Endometrium (tissue), 2 donors: ENCODE results near the gene GRID2.

ENCODE experiments used
- FAIRE-seq: peaks from 2 replicates; lab custom pipeline; 2012; peaks lifted over from hg19 to GRCh38; lab: Jason Lieb, UNC
- donor health status: control.
- donor health status: control.

Gene GRID2

DNA sequence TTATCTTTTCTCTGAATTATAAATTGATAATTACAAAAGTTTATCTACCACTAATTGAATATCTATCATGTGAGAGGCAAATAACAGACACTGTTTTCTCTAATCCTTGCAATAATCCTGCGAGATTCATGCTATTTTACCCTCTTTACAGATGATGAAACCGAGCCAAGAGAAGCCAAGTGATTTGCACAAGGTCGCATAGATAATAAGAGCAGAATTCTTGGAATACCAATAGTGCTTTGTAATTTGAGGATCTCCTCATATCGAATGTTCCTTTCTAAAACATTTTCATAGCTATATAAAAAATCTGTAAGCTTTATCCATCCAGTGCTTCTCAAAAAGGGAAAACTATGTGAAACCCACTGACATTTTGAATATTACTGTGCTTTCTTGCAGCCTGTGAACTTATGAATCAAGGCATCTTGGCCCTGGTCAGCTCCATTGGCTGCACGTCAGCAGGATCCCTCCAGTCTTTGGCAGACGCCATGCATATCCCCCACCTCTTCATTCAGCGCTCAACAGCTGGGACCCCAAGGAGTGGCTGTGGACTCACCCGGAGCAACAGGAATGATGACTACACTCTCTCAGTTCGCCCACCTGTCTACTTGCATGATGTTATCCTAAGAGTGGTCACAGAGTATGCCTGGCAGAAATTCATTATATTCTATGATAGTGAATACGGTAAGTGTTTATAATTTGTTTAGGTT, 781.0 kb downstream of the GRID2 start:
- FAIRE-seq = no peak

DNA sequence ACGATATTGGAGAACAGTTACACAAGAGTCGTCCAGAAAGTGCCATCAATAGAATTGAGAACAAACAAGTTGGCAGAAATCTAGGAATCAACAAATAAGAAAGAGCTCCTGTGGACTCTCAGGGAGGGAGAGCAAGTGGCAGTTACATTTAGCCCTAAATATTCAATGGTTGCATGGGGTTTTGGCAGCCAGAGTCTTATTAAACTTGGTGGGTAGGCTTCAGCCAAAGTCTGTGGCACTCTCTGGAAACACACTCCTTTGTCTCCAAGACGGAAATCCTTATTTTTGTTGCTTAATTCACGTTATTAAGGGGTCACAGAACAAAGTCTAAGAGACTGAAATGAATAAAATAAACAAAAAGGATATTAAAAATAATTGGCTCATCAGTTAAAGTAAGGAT, 782.6 kb downstream of the GRID2 start:
- FAIRE-seq = no peak

DNA sequence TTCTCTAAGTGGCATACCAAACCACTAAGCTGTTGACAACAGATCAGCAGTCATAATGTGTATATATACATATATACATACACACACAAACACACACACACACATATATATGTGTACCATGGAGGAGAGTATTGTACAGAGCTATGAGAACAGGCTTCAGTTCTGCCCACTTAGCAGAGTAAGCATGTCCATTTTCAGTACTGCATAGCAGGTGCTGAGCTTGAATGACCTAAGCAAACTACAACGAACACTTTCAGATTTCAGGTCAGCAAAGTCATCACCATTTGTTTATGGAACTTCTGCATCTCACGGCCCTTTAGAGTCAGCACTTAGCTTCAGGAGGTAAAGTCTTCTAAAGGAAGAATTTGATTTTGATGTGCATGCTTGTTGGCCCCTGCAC, 789.0 kb downstream of the GRID2 start:
- FAIRE-seq = no peak

DNA sequence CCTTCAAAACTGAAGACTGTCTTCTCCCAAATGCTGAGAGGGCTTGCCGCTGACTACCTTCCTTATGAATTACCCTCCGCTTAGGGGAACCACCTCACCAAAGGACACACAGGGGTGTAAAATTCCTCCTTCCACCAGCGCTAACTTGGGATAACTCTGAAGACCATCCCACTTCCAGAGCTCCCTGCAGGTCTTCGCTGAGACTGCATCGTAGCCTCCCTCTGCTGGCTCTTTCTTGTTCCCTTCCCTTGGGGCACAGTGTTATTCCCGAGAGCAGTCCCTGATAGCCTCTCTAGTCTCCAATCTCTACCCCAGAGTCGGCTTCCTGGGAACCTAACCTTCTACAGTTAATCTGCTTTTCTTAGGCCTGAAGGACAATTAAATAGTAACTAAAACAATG, 799.3 kb downstream of the GRID2 start:
- FAIRE-seq = no peak

DNA sequence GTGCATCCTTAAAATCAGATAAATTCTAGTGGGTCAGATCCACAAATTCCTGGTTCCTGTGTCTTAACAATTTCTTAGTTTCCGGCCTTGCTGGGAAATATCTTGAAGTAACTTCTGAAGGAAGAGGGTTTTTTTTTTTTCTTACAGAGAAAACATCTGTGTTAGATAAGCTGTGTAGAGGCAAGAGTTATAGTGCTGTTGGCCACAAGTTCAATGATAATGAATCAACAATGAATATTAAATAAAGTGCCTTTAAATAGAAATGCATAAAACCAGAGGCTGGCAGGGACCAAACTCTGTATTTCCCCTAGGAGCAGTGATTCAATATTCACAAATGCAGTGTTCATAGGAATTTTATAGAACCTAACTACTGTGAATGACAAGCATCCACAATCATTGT, 812.9 kb downstream of the GRID2 start:
- FAIRE-seq = no peak

DNA sequence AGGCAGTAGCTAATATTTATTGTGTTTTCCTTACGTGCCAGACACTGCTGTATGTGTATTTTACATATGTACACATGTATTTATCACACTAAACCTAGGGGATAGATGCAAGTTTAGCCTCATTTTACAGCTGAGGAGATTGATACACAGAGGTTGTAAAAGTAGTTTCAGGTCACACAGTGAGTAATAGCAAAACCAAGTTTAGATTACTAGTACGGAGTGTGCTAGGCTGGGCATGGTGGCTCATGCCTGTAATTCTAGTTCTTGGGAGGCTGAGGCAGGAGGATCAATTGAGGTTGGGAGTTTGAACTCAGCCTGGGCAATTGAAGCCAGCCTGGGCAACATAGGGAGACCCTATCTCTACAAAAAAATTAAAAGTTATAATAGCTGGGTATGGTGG, 823.7 kb downstream of the GRID2 start:
- no peak for FAIRE-seq

DNA sequence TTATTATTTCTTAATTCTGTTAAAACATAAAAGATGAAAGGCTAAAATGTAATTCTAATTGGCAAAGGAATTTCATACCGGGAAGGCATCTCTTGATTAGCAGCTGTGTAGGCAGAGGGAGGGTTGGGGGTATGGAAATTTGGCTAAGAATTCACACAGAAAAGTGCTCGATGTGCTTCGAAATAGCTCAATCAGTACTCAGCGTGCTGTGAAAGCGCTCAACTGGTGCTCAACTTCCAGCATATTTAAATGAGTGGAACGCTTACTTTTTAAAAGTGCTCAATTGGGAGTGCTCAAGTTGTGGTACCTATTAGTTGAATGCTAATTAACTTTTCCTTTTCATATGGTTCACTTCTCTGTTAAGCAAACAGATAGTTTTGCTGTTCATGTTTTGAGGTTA, 828.9 kb downstream of the GRID2 start:
- FAIRE-seq = no peak

DNA sequence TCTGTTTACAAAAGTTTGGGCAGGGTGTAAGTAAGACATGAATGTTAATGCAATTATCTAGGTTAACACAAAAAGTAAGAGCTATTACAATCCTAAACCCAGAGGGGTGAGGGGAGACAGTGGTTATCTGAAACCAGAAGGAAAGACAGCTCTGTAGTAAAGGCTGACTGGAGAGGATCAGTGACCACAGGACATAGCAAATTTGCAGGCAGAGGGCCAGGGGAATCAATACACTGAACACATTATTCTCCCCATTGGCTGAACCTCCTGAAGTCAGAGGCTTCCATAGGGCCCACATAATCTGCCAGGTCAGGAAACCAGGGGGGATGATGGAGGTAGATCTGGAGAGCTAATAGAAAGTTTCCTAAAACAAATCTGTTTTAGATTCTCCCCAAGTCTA, 835.4 kb downstream of the GRID2 start:
- no peak for FAIRE-seq

DNA sequence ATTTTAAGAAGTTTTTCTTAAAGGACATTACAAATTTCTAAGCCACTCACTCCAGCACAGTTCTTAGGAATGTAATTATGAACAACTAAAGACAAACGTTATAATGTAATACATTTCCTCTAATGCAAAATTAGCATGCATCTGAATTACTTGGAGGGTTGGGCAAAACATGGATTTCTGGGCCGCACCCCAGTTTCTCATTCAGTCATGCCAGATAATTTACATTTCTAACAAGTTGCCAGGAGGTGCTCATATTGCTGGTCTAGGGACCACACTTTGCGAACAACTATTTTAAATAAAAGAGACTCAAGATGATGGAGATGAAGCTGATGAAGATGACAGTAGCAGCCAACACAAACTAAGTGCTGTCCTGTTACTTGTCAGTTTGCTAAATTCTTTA, 840.1 kb downstream of the GRID2 start:
- FAIRE-seq = no peak

DNA sequence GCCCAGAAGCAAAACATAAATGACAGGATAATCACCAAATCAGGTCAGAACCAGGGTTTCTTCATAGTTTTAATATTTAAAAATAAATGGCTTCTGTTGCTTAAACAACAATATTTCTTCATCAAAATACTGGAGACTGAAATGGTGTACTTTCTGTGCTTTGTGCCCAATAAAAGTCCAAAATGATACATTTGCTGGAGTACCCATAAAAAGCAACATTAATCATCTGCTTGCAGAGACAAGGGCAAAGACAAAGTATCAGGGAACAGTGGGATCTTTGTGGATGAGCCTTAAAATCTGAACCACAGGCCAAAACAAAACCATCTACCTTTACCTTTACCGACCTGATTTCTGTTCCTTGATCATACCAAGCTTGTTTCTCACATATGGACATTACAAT, 840.9 kb downstream of the GRID2 start:
- no peak for FAIRE-seq

DNA sequence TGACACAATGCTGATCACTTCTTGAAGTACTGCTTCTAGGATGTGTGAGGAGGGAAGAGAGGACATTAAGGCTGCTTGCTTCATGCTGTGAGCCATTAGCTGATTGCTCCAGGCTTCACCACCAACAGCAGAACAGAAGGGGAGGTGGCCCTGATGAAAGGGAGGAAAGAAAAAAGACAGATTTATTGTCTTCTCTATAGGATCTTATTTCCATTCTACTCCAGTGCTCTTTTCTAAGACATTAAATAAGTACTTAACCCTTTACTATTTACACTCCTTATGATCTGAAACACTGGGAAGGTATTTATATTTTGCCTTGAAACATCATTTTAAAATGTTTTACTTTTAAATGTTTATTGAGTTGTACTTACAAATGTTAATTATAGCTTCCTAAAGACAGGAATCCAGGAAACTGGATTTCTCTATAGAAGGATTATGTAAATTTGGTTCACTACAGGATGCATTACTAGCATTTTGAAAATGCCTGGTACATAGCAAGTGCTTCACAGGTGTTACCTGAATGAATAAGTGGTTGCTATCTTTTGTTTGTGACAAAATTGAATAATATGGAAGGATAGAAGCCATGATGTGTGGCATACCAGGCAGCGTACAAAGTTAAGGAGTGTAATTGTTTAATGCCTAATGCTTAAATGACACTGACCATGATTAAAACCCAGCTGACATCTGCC, 843.9 kb downstream of the GRID2 start:
- FAIRE-seq = no peak

DNA sequence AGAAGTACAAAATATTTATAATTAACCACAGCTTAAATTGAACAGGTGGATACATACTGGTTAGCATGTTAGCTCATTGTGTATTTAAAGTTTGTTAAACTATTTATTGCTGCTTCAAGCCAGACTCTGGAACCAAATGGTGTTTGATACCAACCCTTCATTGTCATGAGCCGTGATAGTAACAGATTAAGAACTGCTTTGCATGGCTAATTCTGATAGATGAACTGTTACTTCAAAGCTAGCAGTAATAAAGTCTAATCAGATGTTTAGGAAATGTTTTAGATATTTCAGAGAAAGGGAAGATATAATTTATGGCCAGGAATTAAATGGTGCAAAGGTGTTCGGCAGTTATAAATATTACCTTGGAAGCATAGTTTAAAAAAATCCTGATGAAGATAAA, 848.7 kb downstream of the GRID2 start:
- FAIRE-seq = no peak

DNA sequence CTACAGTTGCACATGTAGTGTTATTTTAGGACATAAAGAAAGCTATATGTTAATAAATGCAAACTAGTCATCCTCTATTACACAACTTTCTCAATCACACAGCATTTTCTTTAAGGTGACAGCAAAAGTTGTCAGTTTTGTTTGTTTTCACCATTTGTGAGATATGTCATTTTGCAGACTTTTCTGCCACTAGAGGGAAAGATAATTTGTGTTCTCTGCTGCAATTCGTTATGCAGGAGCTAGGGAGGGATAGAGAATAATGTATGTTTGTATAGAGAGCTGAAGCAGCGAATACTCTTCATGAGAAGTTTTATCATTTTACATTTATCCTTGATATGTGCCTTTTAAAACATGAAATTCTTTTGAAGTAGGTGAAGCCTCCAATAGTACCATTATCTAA, 854.2 kb downstream of the GRID2 start:
- no peak for FAIRE-seq

DNA sequence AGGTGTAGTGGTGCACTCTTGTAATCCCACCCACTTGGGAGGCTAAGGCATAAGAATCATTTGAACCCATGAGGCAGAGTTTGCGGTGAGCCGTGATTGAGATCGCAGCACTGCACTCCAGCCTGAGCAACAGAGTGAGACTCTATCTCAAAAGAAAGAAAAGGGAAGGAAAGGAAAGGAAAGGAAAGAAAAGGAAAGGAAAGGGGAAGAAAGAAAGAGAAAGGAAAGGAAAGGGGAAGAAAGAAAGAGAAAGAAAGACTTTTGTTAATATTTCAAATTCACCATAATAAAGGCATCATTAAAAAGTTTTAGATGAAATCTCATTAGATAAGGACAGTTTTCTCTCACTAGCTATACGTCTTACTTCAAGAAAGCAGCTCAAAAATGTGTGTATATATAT, 864.3 kb downstream of the GRID2 start:
- FAIRE-seq = no peak

DNA sequence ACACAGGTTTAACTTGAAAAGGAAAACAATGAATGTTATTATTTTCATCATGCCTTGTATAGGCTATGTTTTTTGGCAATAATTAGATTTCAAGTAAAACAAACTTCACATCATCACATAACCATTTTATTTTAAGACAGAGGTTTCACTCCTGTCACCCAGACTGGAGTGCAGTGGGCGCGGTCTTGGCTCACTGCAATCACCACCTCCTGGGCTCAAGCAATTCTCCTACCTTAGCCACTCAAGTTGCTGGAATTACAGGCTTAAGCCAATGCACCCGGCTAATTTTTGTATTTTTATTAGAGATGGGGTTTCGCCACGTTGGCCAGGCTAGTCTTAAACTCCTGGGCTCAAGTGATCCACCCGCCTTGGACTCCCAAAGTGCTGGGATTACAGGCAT, 866.2 kb downstream of the GRID2 start:
- no peak for FAIRE-seq

DNA sequence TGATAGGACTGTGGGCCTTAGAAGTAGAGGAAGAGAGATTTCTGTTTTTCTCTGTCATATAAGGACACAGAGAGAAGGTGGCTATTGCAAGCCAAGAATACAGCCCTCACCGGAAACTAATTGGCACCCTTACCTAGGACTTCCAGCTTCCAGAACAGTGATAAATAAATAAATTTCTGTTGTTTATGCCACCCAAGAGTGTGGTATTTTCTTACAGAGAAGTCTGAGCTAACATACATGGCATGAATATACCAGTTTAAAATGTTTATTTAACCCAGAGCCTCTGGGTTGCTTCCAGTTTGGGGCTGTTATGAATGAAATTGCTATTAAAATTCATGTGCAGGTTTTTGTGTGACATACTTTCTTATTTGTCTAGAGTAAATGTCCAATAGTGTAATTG, 870.8 kb downstream of the GRID2 start:
- no peak for FAIRE-seq

DNA sequence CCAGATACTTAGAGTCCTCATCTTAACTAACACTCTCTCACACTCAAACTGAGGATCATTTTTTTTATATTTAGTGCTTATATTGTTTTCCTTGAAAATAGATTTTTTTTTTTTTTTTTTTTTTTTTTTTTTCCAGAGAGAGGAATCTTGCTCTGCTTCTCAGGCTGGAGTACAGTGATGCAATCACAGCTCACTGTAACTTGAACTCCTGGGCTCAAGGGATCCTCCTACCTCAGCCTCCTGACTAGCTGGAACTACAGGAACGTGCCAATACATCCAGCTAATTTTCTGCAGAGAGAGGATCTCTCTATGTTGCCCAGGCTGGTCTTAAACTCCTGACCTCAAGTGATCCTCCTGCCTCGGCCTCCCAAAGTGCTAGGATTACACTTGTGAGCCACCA, 874.5 kb downstream of the GRID2 start:
- no peak for FAIRE-seq

DNA sequence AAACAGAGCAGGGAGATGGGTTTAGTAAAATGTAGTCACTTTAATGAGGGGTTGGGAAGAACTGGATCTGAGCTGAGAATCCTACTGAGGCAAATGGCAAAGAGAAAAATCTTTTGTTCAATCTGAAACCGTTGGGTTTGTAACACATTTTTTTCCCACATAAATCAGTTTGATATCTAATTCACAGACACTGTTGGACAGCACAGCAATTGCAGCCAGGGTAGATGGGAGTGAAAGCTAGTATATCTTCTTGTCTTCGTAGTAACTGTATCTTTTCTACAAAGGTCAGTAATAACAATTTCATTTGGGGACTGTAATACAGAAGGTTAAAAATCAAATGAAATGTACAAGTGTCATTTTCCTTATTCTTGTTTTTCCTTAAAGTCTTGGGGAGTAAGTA, 875.3 kb downstream of the GRID2 start:
- no peak for FAIRE-seq

DNA sequence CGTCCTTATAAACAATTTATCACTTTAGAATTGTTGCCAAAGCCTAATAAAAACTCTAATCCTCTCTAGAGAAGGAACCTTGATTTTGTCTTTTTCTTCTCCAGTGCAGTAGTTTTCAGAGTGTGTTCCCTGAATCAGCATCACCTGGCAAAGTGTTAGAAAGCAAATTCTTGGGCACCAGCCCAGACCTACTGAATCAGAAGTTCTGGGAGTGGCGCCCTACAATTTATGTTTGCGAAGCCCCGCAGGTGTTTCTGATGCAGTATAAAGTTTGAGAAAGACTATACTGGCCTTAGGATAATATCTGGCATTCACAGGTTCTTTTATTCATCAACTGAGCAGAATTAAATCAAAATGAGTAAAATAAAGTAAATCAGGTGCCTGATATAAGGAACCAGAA, 879.0 kb downstream of the GRID2 start:
- FAIRE-seq = no peak

DNA sequence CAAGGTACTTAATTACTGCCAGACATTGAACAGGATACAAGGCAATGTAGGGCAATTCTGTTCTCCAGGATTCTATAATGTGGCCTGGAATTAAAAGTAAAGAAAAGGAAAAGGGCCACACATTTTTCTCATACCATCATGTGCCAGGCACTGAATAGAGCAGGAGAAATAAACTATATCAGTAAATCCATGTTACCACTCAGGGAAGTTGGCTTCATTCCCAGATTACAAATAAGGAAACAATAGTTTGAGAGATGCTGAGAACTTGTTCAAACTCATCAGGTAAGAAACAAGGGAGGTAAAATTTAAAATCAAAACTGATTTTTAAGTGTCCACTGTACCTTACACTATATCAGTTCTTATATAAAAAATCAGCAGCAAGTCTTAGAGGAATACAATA, 879.8 kb downstream of the GRID2 start:
- no peak for FAIRE-seq

DNA sequence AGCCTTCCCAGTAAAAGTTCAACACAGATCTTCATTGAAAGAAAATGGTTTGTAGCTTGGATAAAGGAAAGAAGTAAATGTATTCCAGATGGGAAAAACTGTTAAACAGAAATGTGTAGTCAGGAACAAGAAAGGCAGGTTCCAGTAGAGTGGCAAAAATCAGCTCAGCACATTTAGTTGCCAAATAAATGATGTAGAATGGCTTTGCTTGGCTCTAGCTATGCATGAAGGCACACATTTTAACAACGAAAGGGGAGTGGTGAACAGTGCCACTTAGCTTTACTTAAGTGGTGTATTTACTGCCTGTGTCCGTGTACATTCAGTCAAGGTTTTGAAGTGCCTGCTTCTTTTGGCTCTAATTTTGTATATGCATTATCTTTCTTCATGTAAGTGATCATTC, 880.3 kb downstream of the GRID2 start:
- FAIRE-seq = no peak

DNA sequence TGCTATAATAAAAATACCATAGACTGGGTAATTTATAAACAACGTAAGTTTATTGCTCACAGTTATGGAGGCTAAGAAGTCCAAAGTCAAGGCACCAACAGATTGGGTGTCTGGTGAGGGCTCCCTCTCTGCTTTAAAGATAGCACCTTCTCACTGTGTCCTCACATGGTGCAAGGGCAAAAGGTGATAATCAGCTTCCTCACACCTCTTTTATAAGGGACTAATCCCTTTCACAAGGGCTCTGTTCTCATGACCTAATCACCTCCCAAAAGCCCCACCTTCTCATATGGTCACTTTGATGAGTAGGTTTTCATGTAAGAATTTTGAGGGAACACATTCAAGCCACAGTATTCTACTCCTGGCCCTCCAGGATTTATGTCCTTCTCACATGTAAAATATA, 883.1 kb downstream of the GRID2 start:
- FAIRE-seq = no peak

DNA sequence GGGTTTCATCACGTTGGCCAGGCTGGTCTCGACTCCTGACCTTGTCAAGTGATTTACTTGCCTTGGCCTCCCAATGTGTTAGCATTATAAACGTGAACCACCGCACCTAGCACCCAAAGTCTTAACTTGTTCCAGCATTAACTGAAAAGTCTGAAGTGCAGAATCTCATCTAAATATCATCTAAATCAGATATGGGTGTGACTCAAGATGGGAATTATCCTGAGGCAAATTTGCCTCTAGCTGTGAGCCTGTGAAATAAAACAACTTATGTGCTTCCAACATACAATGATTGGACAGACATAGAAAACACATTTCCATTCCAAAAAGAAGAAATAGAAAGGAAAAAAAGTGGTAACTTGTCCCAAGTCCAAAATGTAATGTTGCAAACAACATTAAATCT, 883.7 kb downstream of the GRID2 start:
- no peak for FAIRE-seq

DNA sequence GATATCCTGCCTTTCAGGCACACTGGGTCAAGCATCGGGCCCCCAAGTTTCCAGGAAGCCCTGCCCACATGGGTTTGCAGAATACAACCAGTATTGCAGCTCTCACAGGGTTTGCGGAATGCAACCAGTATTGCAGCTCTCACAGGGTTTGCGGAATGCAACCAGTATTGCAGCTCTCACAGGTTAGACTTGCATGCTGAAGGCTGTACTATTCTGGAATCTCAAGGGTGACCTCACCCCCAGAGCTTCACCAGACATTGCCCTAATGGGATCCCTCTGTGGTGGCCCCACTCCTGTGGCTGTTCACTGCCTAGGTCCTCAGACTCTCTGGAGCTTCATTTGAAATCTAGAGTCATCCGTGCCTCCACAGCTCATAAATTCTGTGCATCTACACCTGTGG, 884.1 kb downstream of the GRID2 start:
- no peak for FAIRE-seq
